ENCODE measurements around the gene UBR4.
A peak's percentile ranks its signal among the peaks of the same experiment; 100 is the strongest.

The UBR4 gene

GRCh38 chr1:19049128-19049768 is 160.8 kb downstream of the UBR4 start:
- no peaks in the 10 kb centered on the region for H3K36me3 ChIP-seq (replicated peaks in 1 of 2; ENCODE audit: control insufficient read depth in 2 of 2, insufficient read depth in 2 of 2, low read length in 2 of 2)
- H3K4me2 ChIP-seq (ENCODE audit: insufficient read depth, low read length, poor library complexity, severe bottlenecking): no peak overlapping the region
- no peak overlapping the region for H2AFZ ChIP-seq (ENCODE audit: low read length)
- peak overlapping the region; percentile 94 for H2AK5ac ChIP-seq (ENCODE audit: low read depth, low read length)
- H3K14ac ChIP-seq (ENCODE audit: low read length): no peak overlapping the region
- peaks cover 4 to 10% of the 10 kb centered on the region in 2 donors for H3K4me1 ChIP-seq (ENCODE audit: control insufficient read depth in 2 of 2, insufficient read depth in 1 of 2, low read depth in 1 of 2, low read length in 2 of 2)
- peak overlapping the region; percentile 64 for H4K91ac ChIP-seq (ENCODE audit: low read depth, low read length, poor library complexity)
- no peaks in the 10 kb centered on the region for H3K9me3 ChIP-seq (replicated peaks in 1 of 2; ENCODE audit: control insufficient read depth in 2 of 2, insufficient read depth in 1 of 2, low read depth in 1 of 2, low read length in 2 of 2)
- no peak overlapping the region for H3K4ac ChIP-seq (ENCODE audit: low read length)
- H2BK15ac ChIP-seq (ENCODE audit: low read length): no peak overlapping the region
- H2BK120ac ChIP-seq (ENCODE audit: low read depth, low read length): no peak overlapping the region
- no peak for DNase-seq (ENCODE audit: low spot score)
- peak overlapping the region; percentile 41 for H3K18ac ChIP-seq (ENCODE audit: low read length)
- H3K9ac ChIP-seq (ENCODE audit: low read depth, low read length, poor library complexity): no peak overlapping the region
- H4K8ac ChIP-seq (ENCODE audit: low read depth, low read length): no peak overlapping the region
- H3K79me1 ChIP-seq (ENCODE audit: low read depth, low read length): no peaks in the 10 kb centered on the region
- no peak overlapping the region for H3K27ac ChIP-seq (replicated peaks; ENCODE audit: low read length)
- H2BK5ac ChIP-seq (ENCODE audit: low read length): no peak overlapping the region
- no peak overlapping the region for H2BK12ac ChIP-seq (ENCODE audit: low read length)
- WGBS, 2 donors (ENCODE audit: extremely low coverage in 2 of 2, insufficient read length in 2 of 2, insufficient replicate concordance in 1 of 2): no CpG with 5 or more reads among the region's 15 CpGs
- peaks cover 0 to 20% (median 0%) of the 10 kb centered on the region in 3 experiments for H3K27me3 ChIP-seq (ENCODE audit: control insufficient read depth in 3 of 3, insufficient read depth in 3 of 3, low read depth in 1 of 3, low read length in 3 of 3)
- H3K23ac ChIP-seq (ENCODE audit: low read depth, low read length, poor library complexity): no peak overlapping the region
- no peak overlapping the region for H3K4me3 ChIP-seq (ENCODE audit: low read length in 2 of 2)

- no peak for DNase-seq (ENCODE audit: low spot score)
- H4K91ac ChIP-seq (ENCODE audit: low read depth, low read length, poor library complexity): no peak overlapping the region
These were observed 162.9 kb downstream of the UBR4 start for GRCh38 chr1:19046972-19047731.

GRCh38 chr1:19045898-19046880 is 163.9 kb downstream of the UBR4 start:
- no peak overlapping the region for H3K14ac ChIP-seq (ENCODE audit: low read length)
- H3K79me1 ChIP-seq (ENCODE audit: low read depth, low read length): no peaks in the 10 kb centered on the region
- peak overlapping the region; percentile 25 for H3K23ac ChIP-seq (ENCODE audit: low read depth, low read length, poor library complexity)
- no peak overlapping the region for H3K4me3 ChIP-seq (ENCODE audit: low read length in 2 of 2)
- no peaks in the 10 kb centered on the region for H3K9me3 ChIP-seq (replicated peaks in 1 of 2; ENCODE audit: control insufficient read depth in 2 of 2, insufficient read depth in 1 of 2, low read depth in 1 of 2, low read length in 2 of 2)
- H3K27me3 ChIP-seq (ENCODE audit: control insufficient read depth in 3 of 3, insufficient read depth in 3 of 3, low read depth in 1 of 3, low read length in 3 of 3): peaks cover 0 to 16% (median 0%) of the 10 kb centered on the region in 3 experiments
- H3K18ac ChIP-seq (ENCODE audit: low read length): peak overlapping the region; percentile 25
- H3K4me2 ChIP-seq (ENCODE audit: insufficient read depth, low read length, poor library complexity, severe bottlenecking): no peak overlapping the region
- H3K9ac ChIP-seq (ENCODE audit: low read depth, low read length, poor library complexity): no peak overlapping the region
- H3K4ac ChIP-seq (ENCODE audit: low read length): no peak overlapping the region
- no peak overlapping the region for H2BK5ac ChIP-seq (ENCODE audit: low read length)
- H3K4me1 ChIP-seq (ENCODE audit: control insufficient read depth in 2 of 2, insufficient read depth in 1 of 2, low read depth in 1 of 2, low read length in 2 of 2): peaks cover 4 to 5% of the 10 kb centered on the region in 2 donors
- H2BK15ac ChIP-seq (ENCODE audit: low read length): no peak overlapping the region
- H2AK5ac ChIP-seq (ENCODE audit: low read depth, low read length): peak overlapping the region; percentile 60
- H2AFZ ChIP-seq (ENCODE audit: low read length): no peak overlapping the region
- no peak overlapping the region for H3K27ac ChIP-seq (replicated peaks; ENCODE audit: low read length)
- DNase-seq (ENCODE audit: low spot score): no peak
- H3K36me3 ChIP-seq (replicated peaks in 1 of 2; ENCODE audit: control insufficient read depth in 2 of 2, insufficient read depth in 2 of 2, low read length in 2 of 2): no peaks in the 10 kb centered on the region
- peak overlapping the region; percentile 74 for H2BK120ac ChIP-seq (ENCODE audit: low read depth, low read length)
- no peak overlapping the region for H2BK12ac ChIP-seq (ENCODE audit: low read length)
- no peak overlapping the region for H4K8ac ChIP-seq (ENCODE audit: low read depth, low read length)
- H4K91ac ChIP-seq (ENCODE audit: low read depth, low read length, poor library complexity): no peak overlapping the region
- WGBS, 2 donors (ENCODE audit: extremely low coverage in 2 of 2, insufficient read length in 2 of 2, insufficient replicate concordance in 1 of 2): no CpG with 5 or more reads among the region's 18 CpGs

More at GRCh38 chr1:19046972-19047731, 162.9 kb downstream of the UBR4 start:
- no peak overlapping the region for H3K9ac ChIP-seq (ENCODE audit: low read depth, low read length, poor library complexity)
- no peaks in the 10 kb centered on the region for H3K79me1 ChIP-seq (ENCODE audit: low read depth, low read length)
- H3K27me3 ChIP-seq (ENCODE audit: control insufficient read depth in 3 of 3, insufficient read depth in 3 of 3, low read depth in 1 of 3, low read length in 3 of 3): peaks cover 0 to 16% (median 0%) of the 10 kb centered on the region in 3 experiments
- no peak overlapping the region for H2BK15ac ChIP-seq (ENCODE audit: low read length)
- H3K36me3 ChIP-seq (replicated peaks in 1 of 2; ENCODE audit: control insufficient read depth in 2 of 2, insufficient read depth in 2 of 2, low read length in 2 of 2): no peaks in the 10 kb centered on the region
- no peak overlapping the region for H3K23ac ChIP-seq (ENCODE audit: low read depth, low read length, poor library complexity)
- H2BK5ac ChIP-seq (ENCODE audit: low read length): peak overlapping the region; percentile 56
- no peak overlapping the region for H2BK120ac ChIP-seq (ENCODE audit: low read depth, low read length)
- H3K4me1 ChIP-seq (ENCODE audit: control insufficient read depth in 2 of 2, insufficient read depth in 1 of 2, low read depth in 1 of 2, low read length in 2 of 2): peaks cover 4 to 5% of the 10 kb centered on the region in 2 donors
- H3K4me3 ChIP-seq (ENCODE audit: low read length in 2 of 2): no peak overlapping the region
- no peak overlapping the region for H3K4ac ChIP-seq (ENCODE audit: low read length)
- H3K9me3 ChIP-seq (replicated peaks in 1 of 2; ENCODE audit: control insufficient read depth in 2 of 2, insufficient read depth in 1 of 2, low read depth in 1 of 2, low read length in 2 of 2): no peaks in the 10 kb centered on the region
- H3K18ac ChIP-seq (ENCODE audit: low read length): peak overlapping the region; percentile 40
- H3K14ac ChIP-seq (ENCODE audit: low read length): no peak overlapping the region
- H3K27ac ChIP-seq (replicated peaks; ENCODE audit: low read length): no peak overlapping the region
- H2BK12ac ChIP-seq (ENCODE audit: low read length): no peak overlapping the region
- H4K8ac ChIP-seq (ENCODE audit: low read depth, low read length): no peak overlapping the region
- H2AFZ ChIP-seq (ENCODE audit: low read length): no peak overlapping the region
- H2AK5ac ChIP-seq (ENCODE audit: low read depth, low read length): no peak overlapping the region
- WGBS, 2 donors (ENCODE audit: extremely low coverage in 2 of 2, insufficient read length in 2 of 2, insufficient replicate concordance in 1 of 2): no CpG with 5 or more reads among the region's 10 CpGs
- H3K4me2 ChIP-seq (ENCODE audit: insufficient read depth, low read length, poor library complexity, severe bottlenecking): no peak overlapping the region

Measured in neuronal stem cell (in vitro differentiated cells).